ENCODE data around the gene ARID1B. TPM values are rescaled to one million over a fixed set of nuclear protein-coding genes. Genes with fewer than 3 reads are reported as not detected.
A peak's percentile ranks its signal among the peaks of the same experiment; 100 is the strongest.

ARID1B gene
- total RNA-seq, 1 donor from 2014 or later, result 75.8 TPM

DNA sequence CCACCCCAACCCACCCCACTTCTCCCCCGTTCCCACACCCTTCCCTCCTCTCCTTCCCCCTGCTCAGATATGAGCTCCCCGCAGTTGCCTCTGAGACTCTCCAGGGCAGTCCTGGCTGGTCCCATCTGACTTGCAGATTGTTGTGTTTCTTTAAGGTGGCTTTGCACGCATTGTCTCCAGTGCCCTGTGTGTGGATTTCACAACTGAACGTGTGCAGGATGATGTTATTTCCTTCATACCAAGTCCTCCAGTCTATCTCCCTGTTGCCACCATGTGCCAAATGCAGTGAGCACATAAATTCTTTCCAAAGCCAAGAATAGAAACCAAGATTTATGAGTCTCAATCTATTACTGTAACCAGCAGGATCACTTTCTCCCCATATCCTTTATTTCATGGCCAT, 467.0 kb downstream of the ARID1B start:
- peak; percentile 49 for DNase-seq (ENCODE audit: low read depth)

- DNase-seq (ENCODE audit: low read depth), result no peak
Measured at GRCh38 chr6:157244780-157245179, 467.6 kb downstream of the ARID1B start.

DNA sequence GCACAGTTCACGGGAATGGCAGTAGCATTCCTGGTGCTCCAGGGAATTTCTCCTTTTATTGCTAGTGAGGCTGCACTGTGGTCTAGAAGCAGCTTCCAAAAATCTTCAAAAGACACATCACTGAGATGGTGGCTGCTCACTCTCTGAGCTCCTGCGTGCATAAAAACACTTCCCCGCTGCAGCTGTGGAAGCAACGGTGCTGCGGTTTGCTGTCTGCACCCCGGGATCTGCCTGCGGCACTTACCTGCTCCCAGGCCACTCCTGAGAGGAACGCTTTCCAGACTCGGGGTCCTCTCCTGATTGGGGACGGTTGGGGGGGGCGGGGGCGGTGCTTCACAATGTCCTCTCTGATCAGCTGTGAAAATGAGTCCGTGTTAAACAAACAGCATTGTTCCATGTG, 468.3 kb downstream of the ARID1B start:
- DNase-seq (ENCODE audit: low read depth), result no peak

- no peak for DNase-seq (ENCODE audit: low read depth)
Measured at GRCh38 chr6:157246048-157246630, 469.0 kb downstream of the ARID1B start.

GRCh38 chr6:157246771-157247484, 469.8 kb downstream of the ARID1B start:
- no peak for DNase-seq (ENCODE audit: low read depth)

- no peak for DNase-seq (ENCODE audit: low read depth)
Measured at GRCh38 chr6:157248264-157248663, 471.1 kb downstream of the ARID1B start.

DNA sequence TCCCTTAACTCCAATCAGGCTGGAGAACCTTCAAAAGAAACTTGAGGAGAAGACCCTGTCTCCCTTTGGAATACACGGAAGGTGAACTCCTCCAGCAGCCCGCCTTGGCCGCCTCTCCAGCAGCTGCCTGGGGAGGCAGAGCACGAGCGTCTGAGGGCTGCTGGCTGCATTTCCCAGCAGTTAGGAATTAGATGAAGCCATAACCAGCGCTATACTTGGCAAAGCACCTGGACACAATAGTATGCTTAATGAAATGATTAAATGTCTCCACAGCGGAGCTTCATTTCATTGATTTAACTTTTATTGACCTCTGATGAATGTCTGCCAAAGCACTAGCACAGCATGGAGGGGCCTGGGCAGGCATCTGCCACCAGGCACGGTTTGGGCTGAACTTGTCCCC, 472.6 kb downstream of the ARID1B start:
- no peak for DNase-seq (ENCODE audit: low read depth)

DNA sequence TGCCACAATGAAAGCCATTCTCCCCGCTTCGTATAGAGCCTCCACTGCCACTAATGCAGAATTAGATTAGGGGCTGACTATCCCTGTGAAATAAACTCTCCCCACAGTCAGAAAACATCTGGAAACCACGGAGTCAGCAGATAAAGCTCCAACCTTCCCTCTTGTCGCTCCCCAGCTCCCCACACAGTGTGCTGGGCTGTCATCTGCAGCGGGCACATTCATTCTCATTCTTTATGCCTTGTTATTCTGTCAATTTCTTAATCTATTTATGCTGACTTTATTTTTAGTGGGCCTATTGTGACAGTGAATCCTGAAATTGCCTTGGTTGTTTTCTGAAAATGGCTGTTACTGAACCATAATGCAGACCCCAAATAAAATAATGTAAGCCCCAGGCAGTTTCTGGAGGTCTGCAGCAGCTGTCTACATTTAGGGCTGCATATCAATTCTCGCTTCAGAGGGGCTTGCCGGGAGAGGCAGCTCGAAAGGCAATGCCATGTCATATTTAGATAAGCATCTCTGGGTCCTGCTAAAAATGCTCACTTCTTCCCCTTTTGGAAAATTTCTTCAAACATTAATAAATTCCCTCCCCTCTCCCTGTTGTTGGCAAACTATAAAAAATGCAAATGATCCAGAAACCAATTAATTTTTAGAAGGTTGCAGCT, 474.5 kb downstream of the ARID1B start:
- no peak for DNase-seq (ENCODE audit: low read depth)

DNA sequence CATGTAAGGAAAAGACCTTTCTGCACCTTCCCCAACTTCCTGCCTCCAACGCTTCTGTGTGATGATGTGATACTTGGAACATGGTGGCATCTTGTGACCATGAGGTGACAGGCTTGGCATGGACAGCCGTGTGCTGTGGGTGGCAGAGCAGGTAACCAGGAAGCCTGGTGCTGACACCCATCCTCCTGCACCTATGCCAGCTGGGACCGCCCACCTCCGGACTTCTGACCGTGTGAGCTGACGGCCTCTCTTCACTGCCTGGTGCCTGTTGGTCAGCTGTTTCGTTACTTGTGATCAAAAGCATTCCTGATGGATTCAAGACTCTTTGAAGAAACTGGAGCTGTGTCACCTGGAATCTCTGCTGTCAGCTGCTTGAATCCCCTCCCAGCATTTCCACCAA, 475.8 kb downstream of the ARID1B start:
- DNase-seq (ENCODE audit: low read depth), result no peak

GRCh38 chr6:157253699-157254098, 476.5 kb downstream of the ARID1B start:
- DNase-seq (ENCODE audit: low read depth), result no peak

GRCh38 chr6:157254538-157254937, 477.4 kb downstream of the ARID1B start:
- no peak for DNase-seq (ENCODE audit: low read depth)

DNA sequence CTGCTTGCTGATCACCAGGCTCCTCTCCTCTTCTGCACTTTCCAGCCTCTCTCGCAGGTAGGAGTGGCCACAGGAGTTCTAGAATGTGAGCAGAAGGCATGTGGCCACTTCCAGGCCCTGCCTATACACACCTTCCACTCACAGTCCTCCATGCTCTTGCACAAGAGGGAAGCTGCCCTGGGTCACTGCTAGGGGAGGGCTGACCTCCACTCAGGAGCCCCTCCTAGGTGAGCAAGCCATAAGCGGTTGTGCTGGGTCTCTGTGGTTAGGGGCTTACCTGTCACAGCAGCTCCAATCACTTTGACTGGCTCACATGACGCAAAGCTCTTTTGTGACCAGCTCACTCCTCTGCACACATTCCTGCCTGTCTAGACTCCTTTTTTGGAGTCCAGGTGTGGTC, 477.9 kb downstream of the ARID1B start:
- DNase-seq (ENCODE audit: low read depth), result no peak

DNA sequence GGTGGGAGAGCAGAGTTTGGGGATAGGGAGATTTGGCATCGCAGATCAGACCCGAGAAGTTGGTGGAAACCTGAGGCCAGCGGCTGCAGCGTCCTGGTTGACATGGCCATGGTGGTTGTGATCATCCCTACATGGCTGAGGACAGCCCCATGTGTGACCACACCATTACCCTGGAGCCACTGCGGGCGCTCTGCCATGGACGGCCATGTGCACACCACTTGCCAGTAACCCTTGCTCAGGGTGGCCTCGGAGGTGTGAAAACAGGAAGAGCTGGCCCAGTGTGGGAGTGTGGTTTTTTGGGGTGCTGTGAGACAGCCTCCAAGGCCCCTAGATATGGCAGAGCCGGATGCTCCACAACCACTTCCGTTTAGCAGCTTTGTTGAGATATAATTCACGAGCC, 481.7 kb downstream of the ARID1B start:
- DNase-seq (ENCODE audit: low read depth), result no peak

- DNase-seq (ENCODE audit: low read depth), result no peak
Measured at GRCh38 chr6:157259443-157259842, 482.3 kb downstream of the ARID1B start.

Data from renal cortical epithelial cell (primary cell).